Neural progenitor cell (in vitro differentiated cells): ENCODE results near the gene BUB1B.

Experiments used
- CTCF ChIP-seq: fragments of 200-600 bp; sonication (generic); IDR thresholded peaks from 2 replicates; pipeline ENCODE4 v1.5.1; 2017; ENCODE audit warnings: antibody characterized with exemption, mild to moderate bottlenecking
- EZH2 ChIP-seq: fragments of 200-600 bp; sonication (generic); IDR thresholded peaks from 2 replicates; pipeline ENCODE4 v1.6.1; 2017; ENCODE audit warnings: antibody characterized with exemption, mild to moderate bottlenecking, moderate library complexity
- EZH2phosphoT487 ChIP-seq: fragments of 200-600 bp; sonication (generic); IDR thresholded peaks from 2 replicates; pipeline ENCODE4 v1.6.1; 2017; ENCODE audit warnings: antibody characterized with exemption

GRCh38 chr15:40235201-40235885 is 74.5 kb downstream of the BUB1B start:
- TF ChIP-seq CTCF = no peak
- TF ChIP-seq EZH2 = no peak
- TF ChIP-seq EZH2phosphoT487 = no peak
